GM21737 (cell line): Measurements from ENCODE around the gene CPLANE1.
"Not testable (repeated sequence)": the region's sequence is repeated elsewhere in the genome, so short reads cannot be mapped to it uniquely, and the experiment has no call there.

Experiments used
- ATAC-seq: cut with Tn5 transposase; IDR thresholded peaks from one replicate; pipeline ENCODE4 v1.9.1; 2021; ENCODE audit warnings: mild to moderate bottlenecking, moderate library complexity; ENCODE audit not compliant: unreplicated experiment

The CPLANE1 gene

DNA sequence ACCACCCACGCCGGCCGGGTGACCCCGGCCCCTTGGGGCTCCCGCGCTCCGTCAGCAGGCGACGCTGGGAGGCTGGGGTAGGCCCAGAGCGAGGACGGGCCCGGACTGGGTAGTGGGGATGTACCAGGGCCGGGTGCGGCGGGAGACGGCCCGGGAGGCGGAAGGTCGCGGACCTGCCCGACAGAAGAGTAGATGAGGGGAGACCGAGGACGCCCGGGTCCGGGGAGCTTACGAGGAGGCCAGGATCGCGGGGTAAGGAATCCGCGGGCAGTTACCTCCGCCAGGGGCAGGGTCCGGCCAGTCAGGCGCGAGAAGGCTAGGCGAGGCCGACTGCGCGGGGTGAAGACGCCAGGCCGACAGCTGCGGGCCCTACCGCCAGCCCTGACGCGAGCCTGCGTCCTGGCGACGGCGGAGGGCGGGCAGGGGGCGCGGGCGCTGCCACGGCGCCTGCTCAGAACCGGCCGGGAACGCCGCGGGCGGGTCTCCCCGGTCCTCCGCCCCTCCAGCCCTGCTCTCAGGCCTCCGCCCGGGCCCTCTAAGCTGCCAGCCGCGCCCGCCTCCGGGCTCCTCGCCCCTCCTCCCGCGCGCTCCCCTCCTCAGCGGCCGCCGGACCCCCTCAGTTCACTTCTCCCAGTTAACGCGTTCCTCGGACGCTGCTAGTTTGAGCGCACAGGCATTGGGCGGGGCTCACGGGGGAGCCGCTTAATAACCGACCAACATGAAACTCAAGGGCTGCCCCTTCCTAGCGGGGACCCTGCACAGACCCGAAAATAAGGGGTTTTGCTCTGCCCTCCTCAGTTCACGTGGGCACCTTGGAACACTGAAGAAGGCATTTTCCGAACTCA, at the start of gene CPLANE1:
Gene CPLANE1, minus strand, starts transcription at position 407 of the 845 bp plus-strand sequence. CDS start 1,678 bp downstream, outside the sequence.
- peak; percentile 72 for ATAC-seq

DNA sequence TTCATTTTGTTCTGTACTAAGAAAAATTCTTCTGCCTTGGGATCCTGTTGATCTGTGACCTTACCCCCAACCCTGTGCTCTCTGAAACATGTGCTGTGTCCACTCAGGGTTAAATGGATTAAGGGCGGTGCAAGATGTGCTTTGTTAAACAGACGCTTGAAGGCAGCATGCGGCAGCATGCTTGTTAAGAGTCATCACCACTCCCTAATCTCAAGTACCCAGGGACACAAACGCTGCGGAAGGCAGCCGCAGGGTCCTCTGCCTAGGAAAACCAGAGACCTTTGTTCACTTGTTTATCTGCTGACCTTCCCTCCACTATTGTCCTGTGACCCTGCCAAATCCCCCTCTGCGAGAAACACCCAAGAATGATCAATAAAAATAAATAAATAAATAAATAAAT, 47.1 kb upstream of the CPLANE1 start:
- not testable (repeated sequence) for ATAC-seq

DNA sequence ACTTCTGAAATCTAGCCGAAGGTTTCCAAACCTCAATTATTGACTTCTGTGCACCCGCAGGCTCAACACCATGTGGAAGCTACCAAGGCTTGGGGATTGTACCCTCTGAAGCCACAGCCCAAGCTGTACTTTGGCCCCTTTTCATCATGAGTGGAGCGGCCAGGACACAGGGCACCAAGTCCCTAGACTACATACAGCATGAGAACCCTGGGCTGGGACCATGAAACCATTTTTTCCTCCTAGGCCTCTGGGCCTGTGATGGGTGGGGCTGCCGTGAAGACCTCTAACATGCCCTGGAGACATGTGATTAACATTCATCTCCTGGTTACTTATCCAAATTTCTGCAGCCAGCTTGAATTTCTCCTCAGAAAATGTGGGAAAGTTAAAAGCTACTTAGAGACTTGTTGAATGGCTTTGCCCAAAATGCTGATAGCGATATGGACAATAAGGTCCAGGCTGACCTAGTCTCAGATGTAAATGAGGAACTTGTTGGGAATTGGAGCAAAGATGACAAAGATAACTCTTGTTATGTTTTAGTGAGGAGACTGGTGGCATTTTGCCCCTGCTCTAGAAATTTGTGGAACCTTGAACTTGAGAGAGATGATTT, 34.1 kb upstream of the CPLANE1 start:
- no peak for ATAC-seq

DNA sequence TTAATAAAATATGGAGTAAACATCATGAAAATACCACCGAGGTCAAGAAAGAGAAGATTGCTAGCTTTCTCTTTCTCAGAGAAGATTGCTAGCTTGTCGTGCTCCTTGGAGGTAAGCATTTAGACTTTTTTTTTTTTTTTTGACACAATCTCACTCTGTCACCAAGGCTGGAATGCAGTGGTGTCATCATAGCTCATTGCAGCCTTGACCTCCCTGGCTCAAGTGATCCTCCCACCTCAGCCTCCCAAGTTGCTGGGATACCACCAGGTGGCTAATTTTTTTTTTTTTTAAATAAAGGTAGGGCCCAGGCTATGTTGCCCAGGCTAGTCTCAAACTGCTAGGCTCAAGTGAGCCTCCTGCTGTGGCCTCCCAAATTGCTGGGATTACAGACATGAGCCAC, 26.3 kb upstream of the CPLANE1 start:
- no peak for ATAC-seq

DNA sequence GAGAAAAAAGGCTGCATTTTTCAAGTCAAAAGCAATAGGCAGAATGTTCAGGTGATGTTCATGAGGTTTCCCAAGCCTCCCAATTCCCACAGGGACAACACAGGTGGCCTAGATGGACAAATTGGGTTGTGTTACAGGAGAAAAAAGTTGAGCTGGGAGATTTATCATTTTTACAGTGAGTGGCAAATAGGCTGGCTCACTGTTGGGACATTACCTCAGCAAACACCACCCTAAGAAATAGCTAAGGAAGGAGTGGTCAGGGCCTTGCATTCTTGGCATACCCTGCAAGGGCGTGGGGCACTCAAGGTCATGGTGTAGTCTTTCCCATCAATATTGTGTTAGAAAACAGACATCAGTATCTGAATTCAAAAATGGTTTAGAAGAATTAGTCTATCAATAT, 23.3 kb upstream of the CPLANE1 start:
- no peak for ATAC-seq

DNA sequence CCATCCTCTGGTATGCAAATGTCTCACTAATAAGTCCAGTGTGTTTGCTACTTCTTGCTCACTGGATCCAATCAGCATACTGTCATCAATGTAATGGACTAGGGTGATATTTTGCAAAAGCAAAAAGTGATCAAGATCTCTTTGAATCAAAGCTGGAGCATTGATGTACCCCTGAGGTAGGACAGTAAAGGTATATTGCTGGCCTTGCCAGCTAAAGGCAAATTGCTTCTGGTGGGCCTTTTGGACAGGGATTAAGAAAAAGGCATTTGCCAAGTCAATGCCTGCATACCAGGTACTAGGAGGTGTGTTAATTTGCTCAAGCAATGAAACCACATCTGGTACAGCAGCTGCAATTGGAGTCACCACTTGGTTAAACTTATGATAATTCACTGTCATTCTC, 18.9 kb upstream of the CPLANE1 start:
- ATAC-seq: not testable (repeated sequence)

DNA sequence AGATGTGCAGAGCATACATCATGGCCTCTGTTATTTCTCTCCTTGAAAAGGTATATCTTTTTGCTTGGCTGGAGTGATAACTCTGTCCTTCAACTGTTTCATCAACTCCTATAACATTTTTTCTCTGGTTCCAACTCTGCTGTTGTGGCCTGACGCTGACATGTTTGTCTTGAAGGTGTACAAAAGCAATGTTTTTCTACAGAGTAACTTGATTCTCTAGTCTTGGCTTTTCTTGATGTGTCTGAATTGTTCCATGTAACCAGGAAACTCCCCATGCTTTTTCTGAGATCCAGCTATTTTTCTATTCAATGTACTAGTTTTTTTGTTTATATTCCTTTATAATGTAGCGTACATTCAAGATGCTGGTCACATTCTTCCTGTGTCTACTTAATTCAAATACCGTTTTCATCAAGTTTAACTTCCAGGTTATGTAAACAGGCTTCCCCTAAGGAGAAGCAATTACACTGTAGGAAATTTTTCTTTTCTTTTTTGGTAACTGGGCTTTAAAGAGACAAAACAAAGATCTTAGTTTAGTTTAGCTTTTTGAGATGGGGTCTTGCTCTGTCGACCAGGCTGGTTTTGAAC, 6.7 kb upstream of the CPLANE1 start:
- ATAC-seq: no peak

DNA sequence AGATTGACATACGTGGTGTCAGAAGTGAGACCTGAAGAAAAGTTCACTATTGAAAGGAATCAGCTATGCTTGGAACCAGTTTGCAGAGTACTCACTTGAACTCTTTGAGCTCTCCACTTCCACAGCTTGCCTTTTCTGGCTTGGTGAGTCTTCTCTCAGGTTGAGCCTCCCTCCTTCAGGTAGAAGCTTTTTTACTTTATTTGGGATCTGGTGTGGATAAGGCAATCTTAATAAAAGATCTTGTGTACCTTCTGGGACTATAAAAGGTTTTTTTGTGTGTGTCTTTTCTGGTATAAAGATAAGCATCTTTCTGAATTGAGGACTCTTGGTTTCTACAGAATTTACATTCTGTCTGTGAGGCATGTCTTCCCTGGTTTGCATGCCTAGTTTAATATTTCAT, 5.4 kb upstream of the CPLANE1 start:
- no peak for ATAC-seq

DNA sequence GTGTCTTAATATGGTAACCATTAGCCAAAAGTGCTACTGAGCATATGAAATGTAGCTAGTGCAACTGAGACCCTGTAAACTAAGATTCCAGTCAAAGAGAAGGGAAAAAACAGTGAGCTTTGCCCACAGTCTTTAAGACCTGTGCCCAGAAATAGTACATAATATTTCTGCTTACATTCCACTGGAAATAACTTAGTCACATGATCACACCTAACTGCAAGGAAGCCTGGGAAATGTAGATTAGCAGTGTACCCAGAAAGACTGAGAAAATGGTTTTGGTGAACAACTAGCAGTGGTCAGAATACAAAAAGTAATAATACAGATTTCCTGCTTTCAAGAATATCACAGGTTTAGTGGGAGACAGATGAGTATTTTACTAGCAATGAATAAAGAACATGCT, 2.5 kb upstream of the CPLANE1 start:
- no peak for ATAC-seq

DNA sequence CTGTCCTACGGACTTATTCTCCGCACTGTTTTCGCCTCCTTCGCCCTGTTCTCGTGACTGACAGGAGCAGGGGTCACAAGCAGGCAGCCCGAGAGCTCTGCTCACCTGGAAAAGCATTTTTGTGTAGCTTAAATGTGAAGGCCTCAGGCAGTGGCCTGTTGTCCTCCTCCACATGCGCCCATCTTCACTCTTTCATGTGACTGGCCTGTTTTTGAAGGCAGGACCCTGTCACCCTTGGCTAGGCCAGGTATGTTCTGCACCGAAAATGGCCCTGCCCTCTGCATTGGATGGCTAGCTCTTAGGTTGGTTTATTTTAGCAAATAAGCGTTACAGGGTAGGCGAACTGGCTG, 614 bp upstream of the CPLANE1 start:
- ATAC-seq: no peak

DNA sequence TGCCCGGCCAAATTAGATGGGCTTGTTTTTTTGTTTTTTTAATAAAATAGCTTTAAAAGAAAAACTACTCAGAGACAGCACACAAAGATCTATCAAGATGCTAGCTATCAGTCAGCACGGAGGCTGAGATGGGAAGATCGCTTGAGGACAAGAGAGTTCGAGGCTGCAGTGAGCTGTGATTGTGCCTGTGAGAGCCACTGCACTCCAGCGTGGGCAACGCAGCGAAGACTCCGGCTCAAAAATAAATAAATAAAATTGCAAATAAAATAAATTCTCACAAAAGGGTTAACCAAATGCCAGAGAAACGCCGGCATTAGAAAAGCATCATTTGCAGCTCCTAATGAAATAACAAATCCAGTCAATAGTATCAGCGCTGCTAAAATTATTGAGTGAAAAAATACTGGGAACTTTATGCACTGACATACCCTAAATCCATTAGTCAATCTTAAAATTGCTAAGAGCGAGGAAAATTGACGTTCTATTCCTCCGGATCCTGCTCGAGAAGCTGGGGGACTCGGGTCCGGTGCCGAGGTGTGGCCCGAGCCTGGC, 681 bp downstream of the CPLANE1 start:
- ATAC-seq: no peak

DNA sequence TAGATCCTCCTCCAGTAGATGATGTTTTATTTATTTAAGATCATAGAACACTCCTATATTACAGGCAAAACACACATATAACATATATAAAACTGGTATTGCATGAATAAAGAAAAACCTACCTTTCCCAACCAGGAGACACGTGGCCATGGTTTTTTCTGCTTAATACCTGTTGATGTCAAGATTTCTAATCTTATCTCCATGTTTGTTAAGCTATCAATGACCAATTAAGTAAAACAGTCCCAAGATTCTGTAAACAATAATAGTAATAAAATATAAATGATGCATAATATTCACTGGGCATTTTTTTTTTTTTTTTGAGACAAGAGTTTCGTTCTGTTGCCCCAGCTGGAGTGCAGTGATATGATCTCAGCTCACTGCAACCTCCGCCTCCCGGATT, 1.7 kb downstream of the CPLANE1 start:
- ATAC-seq: no peak

DNA sequence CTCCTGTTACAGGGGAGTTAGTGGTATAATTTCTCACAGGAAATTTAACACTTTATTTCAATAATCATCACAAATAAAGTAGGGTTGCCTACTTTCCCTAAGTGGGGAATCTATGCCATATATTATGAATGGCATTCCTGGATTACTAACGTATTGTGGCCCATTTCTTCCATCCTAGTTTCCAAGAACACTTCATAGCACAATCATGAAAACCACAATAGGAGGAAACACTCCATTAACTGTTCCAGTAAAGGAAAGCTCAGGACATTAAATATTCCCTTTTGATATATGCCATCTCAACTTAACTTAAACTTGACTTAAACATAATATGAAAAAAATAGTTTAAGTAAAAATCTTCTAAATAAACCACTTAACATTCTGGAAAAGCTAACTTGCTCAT, 2.1 kb downstream of the CPLANE1 start:
- ATAC-seq: no peak

DNA sequence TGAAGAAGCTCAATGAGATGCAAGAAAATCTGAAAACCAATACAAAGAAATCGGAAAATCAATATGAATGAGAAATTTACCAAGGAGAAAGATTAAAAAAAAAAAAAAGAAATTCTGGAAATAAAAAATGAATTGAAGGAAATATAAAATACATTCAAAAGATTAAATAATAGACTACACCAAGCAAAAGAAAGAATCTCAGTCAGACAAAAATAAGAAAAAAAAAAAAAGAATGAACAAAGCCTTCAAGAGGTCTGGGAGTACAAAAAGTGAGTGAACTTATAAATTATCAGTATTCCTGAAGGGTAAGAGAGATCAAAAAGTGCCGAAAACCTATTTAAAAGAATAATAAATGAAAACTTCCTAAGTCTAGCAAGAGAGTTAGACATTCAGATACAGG, 14.9 kb downstream of the CPLANE1 start:
- ATAC-seq: no peak

DNA sequence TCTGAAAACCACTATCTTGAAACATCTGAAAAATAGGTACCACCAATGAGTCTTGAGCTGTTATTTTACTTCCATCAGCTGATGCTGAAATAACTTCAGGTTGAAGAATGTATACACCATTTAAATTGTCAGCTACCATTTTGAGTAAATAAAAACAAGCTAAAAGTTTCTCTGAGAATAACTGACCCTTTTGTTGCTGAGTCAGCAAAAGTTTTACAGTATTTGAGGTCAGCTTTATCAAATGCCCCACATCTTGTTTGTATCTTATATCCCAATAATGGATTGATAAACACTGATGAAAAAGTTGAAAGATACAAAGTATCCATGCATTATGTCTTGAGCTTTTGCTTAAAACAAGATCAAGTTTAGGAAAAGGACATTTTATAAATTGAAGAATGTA, 22.8 kb downstream of the CPLANE1 start:
- no peak for ATAC-seq

DNA sequence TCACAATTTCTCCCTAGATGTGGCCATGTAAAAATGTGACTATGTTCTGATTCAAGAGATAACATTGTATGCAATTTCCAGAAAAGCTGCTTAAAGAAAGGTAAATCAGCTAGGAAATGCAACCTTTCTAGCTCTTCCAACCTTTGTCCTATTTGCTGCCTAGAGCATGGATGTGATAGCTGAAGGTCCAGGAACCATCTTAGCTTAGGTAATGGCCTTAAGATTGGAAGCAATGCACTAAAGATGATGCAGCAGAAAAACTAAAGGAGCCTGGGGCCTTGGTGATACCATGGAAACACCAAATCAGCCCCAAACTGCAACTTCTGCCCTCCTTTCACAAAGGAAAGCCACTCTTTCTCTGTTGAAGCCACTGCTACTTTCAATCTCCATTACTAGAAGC, 27.0 kb downstream of the CPLANE1 start:
- ATAC-seq: no peak

DNA sequence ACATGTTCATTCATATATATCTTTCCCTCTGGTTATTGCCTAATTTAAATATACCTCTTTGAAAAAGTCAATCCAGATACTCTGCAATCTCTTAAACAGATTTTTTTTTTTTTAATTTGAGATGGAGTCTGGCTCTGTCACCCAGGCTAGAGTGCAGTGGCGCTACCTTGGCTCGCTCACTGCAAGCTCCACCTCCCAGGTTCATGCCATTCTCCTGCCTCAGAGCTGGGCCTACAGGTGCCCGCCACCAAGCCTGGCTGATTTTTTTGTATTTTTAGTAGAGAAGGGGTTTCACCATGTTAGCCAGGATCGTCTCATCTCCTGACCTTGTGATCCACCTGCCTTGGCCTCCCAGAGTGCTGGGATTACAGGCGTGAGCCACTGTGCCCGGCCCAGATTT, 28.8 kb downstream of the CPLANE1 start:
- not testable (repeated sequence) for ATAC-seq

DNA sequence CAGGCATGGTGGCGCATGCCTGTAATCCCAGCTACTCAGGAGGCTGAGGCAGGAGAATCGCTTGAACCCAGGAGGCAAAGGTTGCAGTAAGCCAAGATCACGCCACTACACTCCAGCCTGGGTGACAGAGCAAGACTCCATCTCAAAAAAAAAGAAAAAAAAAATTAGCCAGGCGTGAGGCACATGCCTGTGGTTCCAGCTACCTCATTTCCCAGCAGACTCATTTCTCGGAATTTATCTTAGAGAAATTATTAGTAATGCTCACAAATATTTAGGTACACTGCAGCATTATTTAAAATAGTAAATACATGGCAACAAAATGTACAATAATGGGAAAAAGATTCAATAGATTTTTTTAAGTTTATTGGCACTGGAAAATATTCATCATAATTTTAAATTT, 29.8 kb downstream of the CPLANE1 start:
- ATAC-seq: not testable (repeated sequence)

DNA sequence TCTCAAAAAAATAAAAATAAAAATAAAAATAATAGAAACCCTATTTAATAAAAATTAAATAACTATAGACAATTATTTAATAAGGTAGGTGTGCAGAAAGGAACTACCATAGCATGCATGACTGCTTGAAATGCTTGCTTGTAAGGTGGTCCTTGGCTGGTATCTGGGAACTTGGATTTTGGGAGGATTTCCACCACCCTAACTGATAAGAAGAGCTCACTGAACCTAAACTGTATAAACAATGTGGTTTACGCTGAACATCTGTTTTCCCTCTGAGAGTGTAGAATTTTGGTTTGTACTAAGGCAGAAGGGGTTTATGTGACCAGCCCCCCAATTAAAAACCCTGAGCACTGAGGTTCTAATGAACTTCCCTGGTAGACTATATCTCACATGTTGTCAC, 31.2 kb downstream of the CPLANE1 start:
- no peak for ATAC-seq

DNA sequence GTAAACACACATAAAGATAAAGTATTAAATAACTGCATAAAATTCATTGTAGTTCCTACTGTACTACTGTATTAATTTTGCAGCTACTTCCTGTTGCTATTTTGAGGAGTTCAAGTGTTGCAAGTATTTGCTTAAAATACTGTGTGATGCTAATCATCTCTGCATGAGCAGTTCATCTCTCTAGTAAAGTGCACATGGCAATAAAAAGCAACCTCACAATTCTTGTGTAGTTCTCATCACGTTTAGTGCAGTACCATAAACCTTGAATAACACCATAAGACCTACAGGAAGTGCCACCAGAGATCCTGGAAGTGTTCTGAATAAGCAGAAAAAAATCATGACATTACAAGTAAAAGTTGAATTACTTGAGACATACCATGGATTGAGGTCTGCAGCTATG, 34.6 kb downstream of the CPLANE1 start:
- no peak for ATAC-seq

DNA sequence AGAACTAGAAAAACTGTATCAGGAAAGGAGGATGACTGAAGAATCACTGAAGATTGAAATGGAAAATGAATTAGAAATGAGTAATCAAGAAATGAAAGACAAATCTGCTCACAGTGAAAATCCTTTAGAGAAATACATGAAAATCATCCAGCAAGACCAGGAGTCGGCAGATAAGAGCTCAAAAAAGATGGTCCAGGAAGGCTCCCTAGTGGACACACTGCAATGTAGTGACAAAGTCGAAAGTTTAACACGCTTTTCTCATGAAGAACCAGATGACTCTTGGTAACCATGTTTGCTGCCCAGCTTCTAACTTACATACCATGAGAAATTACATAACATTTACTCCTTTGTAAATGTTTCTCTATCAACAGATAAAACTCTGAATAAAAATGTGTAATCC, 37.1 kb downstream of the CPLANE1 start:
- no peak for ATAC-seq

DNA sequence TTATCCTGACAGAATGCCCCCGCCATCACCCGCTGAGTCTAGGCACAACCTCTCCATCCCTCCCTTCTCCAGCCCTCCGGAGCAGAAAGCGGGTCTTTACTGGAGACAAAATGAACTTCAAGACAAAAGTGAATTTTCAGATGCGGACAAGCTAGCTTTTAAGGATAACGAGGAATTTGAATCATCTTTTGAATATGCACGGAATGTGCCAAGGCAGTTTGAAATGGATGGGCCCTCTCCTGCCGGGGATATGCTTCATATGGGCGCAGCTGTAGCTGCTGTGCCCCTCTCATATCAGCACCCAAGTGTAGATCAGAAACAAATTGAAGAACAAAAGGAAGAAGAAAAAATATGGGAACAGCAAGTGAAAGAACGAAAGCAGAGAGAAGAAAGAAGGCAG, 37.5 kb downstream of the CPLANE1 start:
- no peak for ATAC-seq
